Neutrophil (primary cell): ENCODE data around the gene FOXA3.

Experiments
- H3K27ac ChIP-seq: fragments of 200-600 bp; sonication (generic); 2 replicates; pipeline ENCODE4 v1.5.1; 2016; ENCODE audit warnings: mild to moderate bottlenecking, moderate library complexity
- H3K27me3 ChIP-seq: fragments of 200-600 bp; sonication (generic); 2 replicates; pipeline ENCODE4 v1.6.0; 2016; ENCODE audit warnings: mild to moderate bottlenecking
- H3K36me3 ChIP-seq: fragments of 200-600 bp; sonication (generic); 2 replicates; pipeline ENCODE4 v1.5.1; 2017
- H3K4me1 ChIP-seq, 2 experiments: fragments of 200-600 bp in 1 of 2; sonication (generic) in 1 of 2; 1 replicate in 1 of 2; 2 replicates in 1 of 2; pipeline versions ENCODE4 v1.5.1 to v1.6.1; 2013 to 2016; ENCODE audit warnings: low read depth in 1 of 2, low read length in 1 of 2, mild to moderate bottlenecking in 1 of 2, moderate library complexity in 1 of 2; ENCODE audit not compliant: control insufficient read depth in 1 of 2, insufficient read depth in 1 of 2
- H3K4me3 ChIP-seq, 2 experiments: fragments of 200-600 bp in 1 of 2; sonication (generic) in 1 of 2; 1 replicate in 1 of 2; 2 replicates in 1 of 2; pipeline ENCODE4 v1.5.1; 2013 to 2016; ENCODE audit warnings: low read depth in 1 of 2, low read length in 1 of 2, mild to moderate bottlenecking in 1 of 2, moderate library complexity in 1 of 2
- H3K9me3 ChIP-seq: fragments of 200-600 bp; sonication (generic); 2 replicates; pipeline ENCODE4 v1.5.1; 2016
- TF ChIP-seq, protein P1 (sequence below): fragments of 200-600 bp; sonication (generic); IDR thresholded peaks from 2 replicates; pipeline ENCODE4 v1.5.1; 2016; ENCODE audit warnings: antibody characterized with exemption

FOXA3 gene

DNA sequence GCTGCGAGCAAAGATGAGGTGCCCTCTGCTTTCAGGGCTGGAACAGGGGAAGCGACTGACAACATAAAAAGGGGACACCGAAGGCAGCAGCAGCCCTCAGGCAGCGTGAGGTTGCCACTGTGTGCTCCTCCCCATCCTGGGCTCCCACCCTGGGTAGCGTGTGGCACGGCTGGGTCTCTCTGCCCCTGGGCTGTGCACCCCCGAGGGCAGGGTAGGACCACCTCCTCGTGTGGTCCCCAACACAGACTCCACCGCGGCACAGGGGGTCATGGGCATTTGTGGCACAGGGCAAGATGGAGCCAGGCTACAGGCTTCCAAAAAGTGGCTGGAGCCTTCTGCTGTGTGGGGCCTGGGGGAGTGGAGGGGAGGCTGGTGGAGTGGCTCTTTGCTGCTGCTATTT is 42.6 kb upstream of the FOXA3 start:
- no peak overlapping the region for H3K4me3 ChIP-seq
- no peak overlapping the region for H3K27ac ChIP-seq
- peaks cover 2% of the 10 kb centered on the region for H3K27me3 ChIP-seq
- TF ChIP-seq, protein P1, sequence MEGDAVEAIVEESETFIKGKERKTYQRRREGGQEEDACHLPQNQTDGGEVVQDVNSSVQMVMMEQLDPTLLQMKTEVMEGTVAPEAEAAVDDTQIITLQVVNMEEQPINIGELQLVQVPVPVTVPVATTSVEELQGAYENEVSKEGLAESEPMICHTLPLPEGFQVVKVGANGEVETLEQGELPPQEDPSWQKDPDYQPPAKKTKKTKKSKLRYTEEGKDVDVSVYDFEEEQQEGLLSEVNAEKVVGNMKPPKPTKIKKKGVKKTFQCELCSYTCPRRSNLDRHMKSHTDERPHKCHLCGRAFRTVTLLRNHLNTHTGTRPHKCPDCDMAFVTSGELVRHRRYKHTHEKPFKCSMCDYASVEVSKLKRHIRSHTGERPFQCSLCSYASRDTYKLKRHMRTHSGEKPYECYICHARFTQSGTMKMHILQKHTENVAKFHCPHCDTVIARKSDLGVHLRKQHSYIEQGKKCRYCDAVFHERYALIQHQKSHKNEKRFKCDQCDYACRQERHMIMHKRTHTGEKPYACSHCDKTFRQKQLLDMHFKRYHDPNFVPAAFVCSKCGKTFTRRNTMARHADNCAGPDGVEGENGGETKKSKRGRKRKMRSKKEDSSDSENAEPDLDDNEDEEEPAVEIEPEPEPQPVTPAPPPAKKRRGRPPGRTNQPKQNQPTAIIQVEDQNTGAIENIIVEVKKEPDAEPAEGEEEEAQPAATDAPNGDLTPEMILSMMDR, result no peak
- H3K4me1 ChIP-seq, result no peaks in the 10 kb centered on the region
- H3K36me3 ChIP-seq, result peaks cover 80% of the 10 kb centered on the region
- H3K9me3 ChIP-seq, result no peaks in the 10 kb centered on the region

DNA sequence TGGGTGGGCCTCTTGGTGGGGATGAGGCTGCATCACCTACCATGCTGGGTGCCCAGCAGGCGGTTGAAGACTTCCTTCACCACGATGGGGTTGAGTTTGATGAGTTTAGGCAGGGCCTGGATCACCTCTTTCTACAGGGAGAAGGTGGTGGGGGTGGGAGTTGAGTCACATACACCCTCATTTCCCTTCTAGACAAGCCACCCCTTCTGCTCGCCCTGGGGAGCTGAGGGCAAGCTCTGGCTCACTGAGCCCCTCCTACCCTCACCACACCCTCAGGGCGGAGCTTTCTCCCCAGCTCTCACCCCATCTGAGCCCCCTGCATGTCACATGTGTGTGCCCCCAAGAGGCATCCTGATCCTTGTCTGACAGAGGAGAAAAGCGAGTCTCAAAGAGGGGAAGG is 41.4 kb upstream of the FOXA3 start:
- Histone ChIP-seq H3K27me3 (no peaks in the 10 kb centered on the region), H3K27ac (no peak overlapping the region), H3K4me3 (no peak overlapping the region), H3K36me3 (peaks cover 90% of the 10 kb centered on the region), H3K9me3 (no peaks in the 10 kb centered on the region), H3K4me1 (no peaks in the 10 kb centered on the region)
- TF ChIP-seq, protein P1, result no peak

DNA sequence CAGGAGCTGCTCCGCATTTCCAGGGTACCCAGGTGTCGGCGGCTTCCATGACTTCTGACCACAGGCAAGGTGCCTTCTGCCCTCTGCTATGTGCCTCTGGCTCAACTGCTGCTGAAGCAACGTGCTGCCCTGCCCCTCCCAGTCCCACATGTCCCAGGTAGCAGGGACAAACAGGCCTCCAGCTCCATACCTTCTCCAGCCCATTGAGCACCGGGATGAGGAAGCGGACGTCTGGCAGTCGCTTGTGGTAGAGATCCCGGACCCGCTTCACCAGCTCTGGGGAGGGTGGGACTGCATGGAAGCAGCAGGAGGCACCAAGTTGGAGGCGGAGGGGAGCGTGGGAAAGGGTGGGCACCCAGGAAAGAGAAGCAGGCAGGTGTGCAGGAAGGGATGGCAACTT is 40.9 kb upstream of the FOXA3 start:
- H3K9me3 ChIP-seq, result no peaks in the 10 kb centered on the region
- H3K27me3 ChIP-seq, result no peaks in the 10 kb centered on the region
- H3K4me1 ChIP-seq, result no peaks in the 10 kb centered on the region
- H3K4me3 ChIP-seq, result no peak overlapping the region
- peaks cover 91% of the 10 kb centered on the region for H3K36me3 ChIP-seq
- no peak overlapping the region for H3K27ac ChIP-seq
- TF ChIP-seq, protein P1, result no peak

DNA sequence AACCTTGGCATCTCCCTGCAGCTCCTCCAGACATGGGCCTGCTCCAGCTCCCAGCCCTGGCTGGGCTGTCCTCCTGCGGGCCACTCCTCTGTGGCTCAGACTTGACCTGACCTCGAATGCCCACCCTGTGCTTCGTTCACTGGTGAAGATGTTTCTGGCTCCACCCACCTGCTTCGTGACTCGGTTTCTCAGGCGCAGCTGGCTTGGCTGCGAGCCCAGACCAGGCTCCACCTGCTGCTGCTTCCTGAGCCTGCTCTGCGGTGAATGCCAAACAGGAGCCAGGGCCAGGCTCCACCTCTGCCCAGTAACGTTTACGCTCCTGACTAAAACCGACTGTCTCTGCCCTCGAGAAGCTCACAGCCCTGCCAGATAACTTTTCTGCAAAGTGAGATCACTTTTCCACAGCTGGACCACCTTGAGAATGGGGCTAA is 40.1 kb upstream of the FOXA3 start:
- H3K36me3 ChIP-seq, result peaks cover 96% of the 10 kb centered on the region
- H3K4me1 ChIP-seq, result no peaks in the 10 kb centered on the region
- TF ChIP-seq, protein P1, result no peak
- no peak overlapping the region for H3K4me3 ChIP-seq
- H3K27me3 ChIP-seq, result no peaks in the 10 kb centered on the region
- no peaks in the 10 kb centered on the region for H3K9me3 ChIP-seq
- H3K27ac ChIP-seq, result no peak overlapping the region

DNA sequence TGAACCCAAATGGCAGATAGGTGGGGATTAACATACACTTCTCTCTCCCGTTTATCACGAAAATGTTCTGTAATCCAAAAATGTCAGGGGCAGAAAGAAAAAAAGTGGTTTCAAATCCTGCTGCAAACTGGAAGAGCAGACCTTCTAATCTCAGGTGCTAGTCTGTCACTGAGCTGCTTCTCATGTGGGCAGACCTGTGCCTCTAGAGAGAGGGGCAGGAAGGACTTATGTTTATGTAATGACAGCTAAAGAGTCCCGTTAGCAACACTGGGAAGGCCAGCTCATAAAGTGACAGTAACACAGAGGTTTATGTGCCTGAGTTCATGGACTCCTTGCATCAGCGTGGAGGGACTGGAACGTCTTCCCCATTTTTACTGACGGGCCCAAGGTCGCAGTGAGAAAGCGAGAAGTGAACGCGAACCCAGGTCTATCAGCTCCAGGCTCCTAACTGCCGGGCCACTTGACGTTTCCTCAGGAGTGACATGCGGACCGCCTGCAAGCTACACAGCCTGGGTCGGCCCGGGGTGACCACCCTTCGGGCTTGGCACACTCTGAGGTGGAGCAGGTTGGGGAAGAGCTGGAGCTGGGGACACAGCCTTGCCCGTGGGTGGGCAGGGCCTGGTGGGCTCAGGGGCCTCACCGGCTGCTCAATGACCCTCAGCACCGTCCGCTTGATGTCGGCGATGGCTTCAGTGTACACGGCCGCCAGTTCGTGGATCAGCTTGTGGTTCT is 39.4 kb upstream of the FOXA3 start:
- H3K36me3 ChIP-seq, result peaks cover 98% of the 10 kb centered on the region

More for the DNA sequence above, 39.4 kb upstream of the FOXA3 start:
- TF ChIP-seq, protein P1, result no peak
- Histone ChIP-seq H3K27ac (no peak overlapping the region), H3K4me1 (no peaks in the 10 kb centered on the region), H3K9me3 (no peaks in the 10 kb centered on the region), H3K27me3 (no peaks in the 10 kb centered on the region), H3K4me3 (no peak overlapping the region)
